ENCODE data around the gene ARHGAP24.

ARHGAP24 gene

GRCh38 chr4:85741921-85742591 lies 267.1 kb downstream of the ARHGAP24 start:
- no peak for DNase-seq (ENCODE audit: low read depth)

- DNase-seq (ENCODE audit: low read depth), result no peak
Measured at GRCh38 chr4:85744950-85745349, 270.0 kb downstream of the ARHGAP24 start.

DNA sequence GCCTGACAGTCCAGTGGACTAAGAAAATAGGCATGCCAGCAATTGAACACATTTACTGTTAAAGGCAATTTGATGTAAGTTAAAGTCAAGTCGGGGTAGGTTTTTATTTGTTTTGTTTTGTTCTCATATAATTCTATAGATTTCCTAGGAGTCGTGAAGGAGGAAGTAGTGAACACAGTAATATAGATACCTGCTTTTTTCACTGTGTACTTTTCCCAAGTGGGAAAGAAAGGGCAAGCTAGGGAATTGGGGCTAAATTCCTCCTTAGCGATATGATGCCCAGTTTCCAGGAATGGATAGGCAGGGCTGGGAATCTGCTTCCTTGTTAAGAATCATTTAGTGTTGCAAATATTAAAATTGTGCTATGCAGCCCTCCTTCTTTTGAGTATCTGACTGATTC lies 271.0 kb downstream of the ARHGAP24 start:
- DNase-seq (ENCODE audit: low read depth), result no peak

GRCh38 chr4:85747882-85748491 lies 273.0 kb downstream of the ARHGAP24 start:
- DNase-seq (ENCODE audit: low read depth), result no peak

GRCh38 chr4:85748654-85749053 lies 273.7 kb downstream of the ARHGAP24 start:
- DNase-seq (ENCODE audit: low read depth), result no peak

DNA sequence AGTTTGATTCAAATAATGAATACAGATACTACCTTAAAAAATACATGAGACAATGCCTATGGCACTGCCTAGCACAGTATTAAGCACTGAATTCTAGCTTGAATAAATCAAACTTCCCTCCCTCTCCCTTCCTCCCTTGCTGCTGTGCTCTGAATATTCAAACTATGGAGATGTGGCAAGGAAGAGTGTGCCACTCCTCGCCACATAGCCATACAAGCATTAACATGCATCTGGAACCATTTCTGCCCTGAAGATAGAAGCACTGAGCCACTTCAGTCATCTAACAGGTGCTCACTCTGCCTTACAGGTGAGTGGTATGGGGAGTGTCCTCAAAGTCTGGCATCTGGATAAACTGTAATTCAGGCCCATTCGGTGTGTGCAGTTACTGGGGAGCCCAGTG lies 276.9 kb downstream of the ARHGAP24 start:
- DNase-seq (ENCODE audit: low read depth), result no peak

GRCh38 chr4:85755285-85755684 lies 280.3 kb downstream of the ARHGAP24 start:
- no peak for DNase-seq (ENCODE audit: low read depth)

- DNase-seq (ENCODE audit: low read depth), result no peak
Measured at GRCh38 chr4:85756938-85757337, 282.0 kb downstream of the ARHGAP24 start.

DNA sequence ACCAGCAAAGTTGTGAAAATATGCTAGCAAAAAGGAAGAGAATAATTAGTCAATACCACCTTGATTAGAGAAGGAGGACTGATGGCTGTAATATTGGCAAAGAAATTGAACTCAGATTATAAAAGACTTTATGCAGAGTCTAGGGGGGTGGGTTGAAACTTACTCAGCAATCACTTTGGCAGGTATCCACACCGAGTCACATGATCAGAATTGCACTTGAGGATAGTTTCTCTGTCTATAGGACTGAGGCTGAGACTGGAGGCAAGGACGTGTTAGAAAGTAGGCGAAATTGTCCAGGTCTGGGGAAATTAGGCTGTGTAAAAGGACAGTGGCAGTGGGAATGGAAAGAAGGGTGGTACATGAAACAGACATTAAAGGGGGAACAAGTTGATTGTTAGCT lies 284.4 kb downstream of the ARHGAP24 start:
- no peak for DNase-seq (ENCODE audit: low read depth)

GRCh38 chr4:85760511-85760910 lies 285.6 kb downstream of the ARHGAP24 start:
- DNase-seq (ENCODE audit: low read depth), result no peak

- DNase-seq (ENCODE audit: low read depth), result no peak
Measured at GRCh38 chr4:85761803-85762528, 287.0 kb downstream of the ARHGAP24 start.

DNA sequence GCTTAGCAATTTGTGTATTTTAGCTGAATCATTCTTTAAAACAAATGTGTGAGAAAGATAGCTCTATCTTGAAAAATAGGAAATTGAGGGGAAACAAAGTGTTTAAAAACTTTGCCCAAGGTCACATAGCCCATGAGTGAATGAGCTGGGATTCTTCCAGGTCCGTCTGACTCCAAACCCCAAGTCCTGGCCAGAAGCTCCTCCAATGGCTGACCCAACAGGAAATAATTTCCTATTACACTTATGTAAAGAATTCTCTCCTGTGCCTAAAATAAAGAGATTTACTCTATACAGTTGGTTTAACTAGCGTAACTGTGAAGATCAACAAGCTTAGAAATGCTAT lies 287.6 kb downstream of the ARHGAP24 start:
- DNase-seq (ENCODE audit: low read depth), result no peak

- DNase-seq (ENCODE audit: low read depth), result no peak
Measured at GRCh38 chr4:85763202-85763601, 288.3 kb downstream of the ARHGAP24 start.

DNA sequence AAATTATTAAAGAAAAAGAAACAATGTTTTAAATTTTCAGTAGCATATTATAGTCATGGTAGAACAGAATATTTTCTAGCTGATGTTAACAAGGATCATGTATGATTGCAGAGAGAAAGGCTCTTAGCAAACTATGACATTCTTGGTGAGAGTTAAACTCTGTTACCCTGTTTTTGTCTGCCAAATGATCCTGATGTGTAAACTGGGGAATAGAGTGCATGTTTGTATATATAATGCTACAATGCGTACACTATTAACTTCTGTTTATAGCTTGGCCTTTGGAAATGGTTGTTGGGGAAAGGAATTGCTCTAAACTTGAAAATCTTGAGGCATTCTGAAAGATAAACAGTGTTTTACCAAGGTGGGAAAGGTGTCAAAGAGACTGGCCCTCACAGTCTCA lies 292.7 kb downstream of the ARHGAP24 start:
- DNase-seq (ENCODE audit: low read depth), result no peak

GRCh38 chr4:85769009-85769408 lies 294.1 kb downstream of the ARHGAP24 start:
- no peak for DNase-seq (ENCODE audit: low read depth)

GRCh38 chr4:85772470-85772869 lies 297.5 kb downstream of the ARHGAP24 start:
- no peak for DNase-seq (ENCODE audit: low read depth)

DNA sequence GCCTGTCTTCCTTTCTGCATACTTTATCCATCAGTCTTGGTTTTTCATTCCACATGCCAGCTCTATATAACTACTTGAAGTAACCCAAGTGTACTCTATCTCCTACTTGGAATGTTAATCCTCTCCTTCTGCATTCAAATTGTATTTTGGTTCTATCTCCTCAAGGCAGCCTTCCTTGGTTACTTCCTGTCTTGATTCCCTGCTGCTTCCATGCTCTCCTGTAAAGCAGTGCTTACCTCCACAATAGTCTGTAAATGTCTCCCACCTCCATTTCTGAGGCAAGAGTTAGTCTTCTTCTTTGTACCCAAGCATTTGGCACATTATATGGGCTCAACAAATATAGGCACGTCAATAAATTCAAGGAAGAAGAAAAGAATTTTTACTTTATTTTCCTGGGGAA lies 298.4 kb downstream of the ARHGAP24 start:
- DNase-seq (ENCODE audit: low read depth), result no peak

GRCh38 chr4:85774000-85774399 lies 299.1 kb downstream of the ARHGAP24 start:
- no peak for DNase-seq (ENCODE audit: low read depth)

- no peak for DNase-seq (ENCODE audit: low read depth)
Measured at GRCh38 chr4:85774489-85774888, 299.5 kb downstream of the ARHGAP24 start.

DNA sequence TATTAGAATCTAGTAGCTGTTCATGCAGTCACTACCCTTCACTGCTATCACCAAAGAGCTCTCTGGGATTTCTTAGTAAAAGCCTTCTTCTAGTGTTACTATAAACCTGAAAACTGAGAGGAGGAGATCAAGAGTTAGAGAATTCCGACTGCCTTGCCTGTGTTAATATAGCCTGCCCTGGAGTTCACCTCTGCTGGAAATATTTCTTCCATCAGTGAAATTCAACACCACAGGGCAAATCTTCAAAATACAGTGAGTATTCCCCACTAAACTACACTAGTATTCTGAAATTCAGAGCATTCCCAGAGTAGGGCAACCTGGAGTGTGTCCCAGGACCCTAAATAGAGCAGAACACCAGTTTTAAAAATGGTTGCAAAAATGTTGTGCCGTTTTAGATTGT lies 301.1 kb downstream of the ARHGAP24 start:
- no peak for DNase-seq (ENCODE audit: low read depth)

DNA sequence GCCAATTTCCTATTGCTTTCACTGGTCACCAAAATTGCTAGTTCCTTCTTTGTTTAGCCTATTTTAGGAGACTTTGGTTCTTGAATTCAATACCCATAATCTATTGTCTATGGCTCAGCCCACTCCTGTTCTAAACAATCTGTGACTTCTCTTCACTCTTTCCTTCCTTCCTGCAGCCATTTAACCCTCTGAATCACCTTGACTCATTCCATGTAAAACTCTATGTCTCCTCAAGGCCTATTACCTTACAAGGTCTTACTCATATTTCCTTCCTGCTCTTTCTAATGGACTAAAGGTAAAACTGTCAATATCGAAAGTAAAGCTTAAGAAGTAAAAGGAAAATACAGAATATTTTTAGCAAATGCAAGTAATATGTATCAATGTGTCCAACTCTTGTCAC lies 301.6 kb downstream of the ARHGAP24 start:
- DNase-seq (ENCODE audit: low read depth), result no peak

- no peak for DNase-seq (ENCODE audit: low read depth)
Measured at GRCh38 chr4:85777908-85778631, 303.1 kb downstream of the ARHGAP24 start.

DNA sequence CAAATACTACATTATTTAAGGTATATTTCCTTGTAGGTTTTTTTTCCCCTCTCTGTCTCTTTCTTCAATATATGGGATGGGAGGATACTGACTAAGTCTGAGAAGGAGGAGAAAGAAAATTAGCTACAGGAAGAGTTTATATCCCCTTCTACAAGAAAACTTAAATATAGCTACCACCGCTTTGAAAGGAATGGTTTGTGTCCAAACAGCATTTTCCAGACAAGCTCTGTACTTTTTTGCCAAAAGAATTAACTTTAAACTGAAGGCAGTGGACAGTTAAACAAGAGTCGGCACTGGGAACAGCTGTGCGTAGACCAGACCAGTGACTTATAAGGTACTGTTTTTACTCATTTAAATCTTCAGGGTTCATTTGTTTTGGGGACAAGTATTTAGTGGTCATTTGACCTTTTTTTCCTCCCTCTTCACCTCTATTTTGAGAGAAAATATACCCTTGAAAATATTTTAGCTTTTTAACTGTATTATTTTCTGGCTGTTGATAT lies 303.7 kb downstream of the ARHGAP24 start:
- no peak for DNase-seq (ENCODE audit: low read depth)

Measured in activated T-cell treated with anti-CD3 and anti-CD28 coated beads for 48 hours (primary cell).